ENCODE data around the gene CAPN9. TPM values are rescaled to one million over a fixed set of nuclear protein-coding genes. Genes with fewer than 3 reads are reported as not detected.

The CAPN9 gene
- polyA plus RNA-seq, 1 donor (not counting 4 experiments of a cell fraction or from before 2014, with no cell fraction given), result not detected

GRCh38 chr1:230781131-230781530, 33.9 kb downstream of the CAPN9 start:
- no peak overlapping the region for H3K9ac ChIP-seq (ENCODE audit: control insufficient read depth, extremely low read depth, insufficient read depth, low read length)
- H3K36me3 ChIP-seq (ENCODE audit: control insufficient read depth in 2 of 2, extremely low read depth in 1 of 2, insufficient read depth in 2 of 2, low read length in 2 of 2), result no peaks in the 10 kb centered on the region
- no peak overlapping the region for H2AFZ ChIP-seq (ENCODE audit: control insufficient read depth, low read length)
- FAIRE-seq (no peak), DNase-seq (ENCODE audit: low read depth, low spot score) (no peak)
- H3K9me1 ChIP-seq (ENCODE audit: control insufficient read depth, extremely low read depth, insufficient read depth, low read length), result no peaks in the 10 kb centered on the region
- no peak overlapping the region for H3K4me2 ChIP-seq (ENCODE audit: control insufficient read depth, extremely low read depth, insufficient read depth, low read depth, low read length)
- H3K27ac ChIP-seq (ENCODE audit: control insufficient read depth, insufficient read depth, low read length), result no peak overlapping the region
- dilution Hi-C loops (cut with MboI; ENCODE audit: extremely low pct_ligation_motif_present, low sequenced_read_pairs), result no loop called here
- no peak overlapping the region for H3K4me3 ChIP-seq (ENCODE audit: control insufficient read depth in 2 of 3, extremely low read depth in 1 of 3, insufficient read depth in 2 of 3, low read depth in 1 of 3, low read length in 3 of 3)
- H3K4me1 ChIP-seq (ENCODE audit: control insufficient read depth, extremely low read depth, insufficient read depth, low read length), result no peaks in the 10 kb centered on the region
- TF ChIP-seq CTCF (optimal IDR thresholded peaks at IDR 0.05 in 1 of 3, IDR thresholded peaks at IDR 0.05 in 1 of 3, conservative IDR thresholded peaks at IDR 0.05 in 1 of 3; ENCODE audit: extremely low read depth in 1 of 3, insufficient read depth in 2 of 3, low read length in 3 of 3) (no peak), EZH2 (IDR thresholded peaks at IDR 0.05; ENCODE audit: low read length) (no peak)
- H3K9me3 ChIP-seq (ENCODE audit: control insufficient read depth, low read depth, low read length), result no peaks in the 10 kb centered on the region
- H4K20me1 ChIP-seq (ENCODE audit: control insufficient read depth, extremely low read depth, insufficient read depth, low read length), result no peaks in the 10 kb centered on the region
- H3K79me2 ChIP-seq (ENCODE audit: control insufficient read depth, insufficient read depth, low read length), result no peaks in the 10 kb centered on the region
- H3K27me3 ChIP-seq (ENCODE audit: control insufficient read depth, extremely low read depth, insufficient read depth, low read length), result peaks cover 3% of the 10 kb centered on the region

- TF ChIP-seq EZH2 (IDR thresholded peaks at IDR 0.05; ENCODE audit: low read length) (no peak), CTCF (optimal IDR thresholded peaks at IDR 0.05 in 1 of 3, IDR thresholded peaks at IDR 0.05 in 1 of 3, conservative IDR thresholded peaks at IDR 0.05 in 1 of 3; ENCODE audit: extremely low read depth in 1 of 3, insufficient read depth in 2 of 3, low read length in 3 of 3) (no peak)
- no peaks in the 10 kb centered on the region for H3K9me1 ChIP-seq (ENCODE audit: control insufficient read depth, extremely low read depth, insufficient read depth, low read length)
- no peak for FAIRE-seq
- DNase-seq (ENCODE audit: low read depth, low spot score), result no peak
- H3K27me3 ChIP-seq (ENCODE audit: control insufficient read depth, extremely low read depth, insufficient read depth, low read length), result peaks cover 3% of the 10 kb centered on the region
- no peak overlapping the region for H3K27ac ChIP-seq (ENCODE audit: control insufficient read depth, insufficient read depth, low read length)
- H2AFZ ChIP-seq (ENCODE audit: control insufficient read depth, low read length), result no peak overlapping the region
- no peak overlapping the region for H3K9ac ChIP-seq (ENCODE audit: control insufficient read depth, extremely low read depth, insufficient read depth, low read length)
- H3K9me3 ChIP-seq (ENCODE audit: control insufficient read depth, low read depth, low read length), result no peaks in the 10 kb centered on the region
- no peaks in the 10 kb centered on the region for H4K20me1 ChIP-seq (ENCODE audit: control insufficient read depth, extremely low read depth, insufficient read depth, low read length)
- H3K4me2 ChIP-seq (ENCODE audit: control insufficient read depth, extremely low read depth, insufficient read depth, low read depth, low read length), result no peak overlapping the region
- H3K4me1 ChIP-seq (ENCODE audit: control insufficient read depth, extremely low read depth, insufficient read depth, low read length), result no peaks in the 10 kb centered on the region
- H3K36me3 ChIP-seq (ENCODE audit: control insufficient read depth in 2 of 2, extremely low read depth in 1 of 2, insufficient read depth in 2 of 2, low read length in 2 of 2), result no peaks in the 10 kb centered on the region
- dilution Hi-C loops (cut with MboI; ENCODE audit: extremely low pct_ligation_motif_present, low sequenced_read_pairs), result no loop called here
- no peak overlapping the region for H3K4me3 ChIP-seq (ENCODE audit: control insufficient read depth in 2 of 3, extremely low read depth in 1 of 3, insufficient read depth in 2 of 3, low read depth in 1 of 3, low read length in 3 of 3)
- H3K79me2 ChIP-seq (ENCODE audit: control insufficient read depth, insufficient read depth, low read length), result no peaks in the 10 kb centered on the region
These were observed 34.4 kb downstream of the CAPN9 start for GRCh38 chr1:230781594-230781993.
